Measurements from ENCODE around the gene ARFGEF3. TPM values are rescaled to one million over a fixed set of nuclear protein-coding genes. Genes with fewer than 3 reads are reported as not detected.
A peak's percentile ranks its signal among the peaks of the same experiment; 100 is the strongest.

Gene ARFGEF3
- total RNA-seq, 1 donor from 2014 or later: 1.9 TPM

DNA sequence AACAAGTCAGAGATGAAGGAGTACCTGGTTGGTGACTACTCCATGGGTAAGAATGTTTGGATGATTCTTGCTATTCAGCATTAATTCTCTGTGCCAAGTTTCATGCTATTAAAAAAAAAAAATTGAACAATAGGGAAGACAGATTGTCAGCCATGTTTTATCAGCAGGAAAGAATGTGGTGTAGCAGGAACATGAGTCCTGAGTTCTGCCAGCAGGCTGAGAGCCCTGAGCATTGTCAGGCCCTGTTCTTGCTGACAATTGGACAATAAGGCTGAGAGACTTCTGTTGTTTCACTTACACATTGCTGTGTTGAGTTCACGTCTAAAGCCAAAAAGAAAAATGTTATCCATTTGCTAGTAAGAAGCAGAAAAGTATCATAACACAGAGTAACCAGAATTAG lies 145.6 kb downstream of the ARFGEF3 start:
- Histone ChIP-seq H3K9ac (ENCODE audit: low read length) (no peak overlapping the region), H3K27me3 (ENCODE audit: insufficient read depth, low read length) (no peaks in the 10 kb centered on the region), H2AFZ (ENCODE audit: low read depth, low read length) (peak overlapping the region; percentile 39), H3K4me2 (ENCODE audit: low read length) (no peak overlapping the region), H3K36me3 (ENCODE audit: insufficient read depth, low read length) (no peaks in the 10 kb centered on the region), H3K9me3 (ENCODE audit: insufficient read depth, low read depth, low read length) (no peaks in the 10 kb centered on the region), H3K27ac (ENCODE audit: low read depth, low read length) (no peak overlapping the region), H3K4me3 (ENCODE audit: insufficient read depth, low read depth, low read length) (no peak overlapping the region), H4K20me1 (ENCODE audit: insufficient read depth, low read length) (no peaks in the 10 kb centered on the region), H3K4me1 (ENCODE audit: insufficient read depth, low read length) (no peaks in the 10 kb centered on the region), H3K79me2 (ENCODE audit: insufficient read depth, low read length) (no peaks in the 10 kb centered on the region)
- H3K27ac Mint-ChIP-seq (ENCODE audit: unreplicated experiment): no peak overlapping the region
- no peaks in the 10 kb centered on the region for H3K27me3 Mint-ChIP-seq (ENCODE audit: low read depth, unreplicated experiment)
- H3K4me3 Mint-ChIP-seq (ENCODE audit: unreplicated experiment): no peak overlapping the region
- H3K36me3 Mint-ChIP-seq (ENCODE audit: low read depth, unreplicated experiment): no peaks in the 10 kb centered on the region
- no peaks in the 10 kb centered on the region for H3K9me3 Mint-ChIP-seq (ENCODE audit: unreplicated experiment)
- H3K4me1 Mint-ChIP-seq (ENCODE audit: low read depth, unreplicated experiment): no peaks in the 10 kb centered on the region
- peak; percentile 16 for DNase-seq (ENCODE audit: low read depth)
- TF ChIP-seq, protein P1, sequence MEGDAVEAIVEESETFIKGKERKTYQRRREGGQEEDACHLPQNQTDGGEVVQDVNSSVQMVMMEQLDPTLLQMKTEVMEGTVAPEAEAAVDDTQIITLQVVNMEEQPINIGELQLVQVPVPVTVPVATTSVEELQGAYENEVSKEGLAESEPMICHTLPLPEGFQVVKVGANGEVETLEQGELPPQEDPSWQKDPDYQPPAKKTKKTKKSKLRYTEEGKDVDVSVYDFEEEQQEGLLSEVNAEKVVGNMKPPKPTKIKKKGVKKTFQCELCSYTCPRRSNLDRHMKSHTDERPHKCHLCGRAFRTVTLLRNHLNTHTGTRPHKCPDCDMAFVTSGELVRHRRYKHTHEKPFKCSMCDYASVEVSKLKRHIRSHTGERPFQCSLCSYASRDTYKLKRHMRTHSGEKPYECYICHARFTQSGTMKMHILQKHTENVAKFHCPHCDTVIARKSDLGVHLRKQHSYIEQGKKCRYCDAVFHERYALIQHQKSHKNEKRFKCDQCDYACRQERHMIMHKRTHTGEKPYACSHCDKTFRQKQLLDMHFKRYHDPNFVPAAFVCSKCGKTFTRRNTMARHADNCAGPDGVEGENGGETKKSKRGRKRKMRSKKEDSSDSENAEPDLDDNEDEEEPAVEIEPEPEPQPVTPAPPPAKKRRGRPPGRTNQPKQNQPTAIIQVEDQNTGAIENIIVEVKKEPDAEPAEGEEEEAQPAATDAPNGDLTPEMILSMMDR (IDR thresholded peaks at IDR 0.05; ENCODE audit: insufficient read depth, low read depth, low read length): no peak
- TF ChIP-seq EZH2 (IDR thresholded peaks at IDR 0.05; ENCODE audit: insufficient read depth, low read length): no peak
- no peak for FAIRE-seq

DNA sequence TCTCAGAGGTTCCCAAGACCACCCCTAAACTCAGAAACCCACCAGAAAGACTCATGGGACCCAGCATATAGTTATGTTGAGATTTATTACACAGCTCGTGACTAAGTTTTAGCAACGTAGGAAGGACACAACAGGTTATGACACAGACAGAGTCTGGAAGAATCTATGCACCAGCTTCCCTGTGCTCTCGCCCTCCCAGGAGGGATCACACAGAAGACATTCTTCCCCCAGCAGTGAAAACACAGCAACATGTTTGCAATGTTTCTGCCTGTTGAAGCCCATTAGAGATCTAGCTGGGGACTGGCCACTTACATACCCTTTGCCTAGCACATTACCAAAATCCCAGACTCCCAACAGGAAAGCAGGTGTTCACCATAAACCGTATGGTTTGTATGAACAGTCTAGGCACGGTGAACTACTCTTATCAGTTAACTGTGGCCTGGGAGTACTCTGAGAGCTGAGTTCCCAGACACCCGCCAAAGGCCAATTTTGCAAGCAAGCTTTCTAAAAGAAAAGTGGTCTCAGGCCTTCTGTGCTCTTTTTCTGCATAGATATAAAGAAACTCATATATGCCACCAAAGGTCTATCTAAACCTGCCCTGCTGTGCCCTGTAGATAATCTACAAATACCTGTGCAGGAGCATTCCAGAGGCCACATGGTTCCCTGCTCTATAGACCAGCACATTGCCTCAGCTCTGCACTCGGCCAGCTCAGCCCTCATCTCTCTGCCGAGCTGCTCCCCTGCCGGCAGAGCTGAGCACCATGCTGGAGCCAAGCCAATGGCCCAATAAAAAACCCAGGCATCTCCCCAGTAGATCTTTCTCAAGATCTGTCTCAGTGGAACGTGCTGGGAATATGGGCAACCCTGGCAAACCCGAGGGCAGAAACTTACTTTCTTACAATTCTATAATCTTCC lies 146.3 kb downstream of the ARFGEF3 start:
- H3K36me3 ChIP-seq (ENCODE audit: insufficient read depth, low read length): no peaks in the 10 kb centered on the region
- Mint-ChIP-seq H3K4me3 (ENCODE audit: unreplicated experiment) (no peak overlapping the region), H3K27ac (ENCODE audit: unreplicated experiment) (no peak overlapping the region), H3K4me1 (ENCODE audit: low read depth, unreplicated experiment) (no peaks in the 10 kb centered on the region), H3K36me3 (ENCODE audit: low read depth, unreplicated experiment) (no peaks in the 10 kb centered on the region), H3K9me3 (ENCODE audit: unreplicated experiment) (no peaks in the 10 kb centered on the region), H3K27me3 (ENCODE audit: low read depth, unreplicated experiment) (no peaks in the 10 kb centered on the region)
- no peaks in the 10 kb centered on the region for H3K4me1 ChIP-seq (ENCODE audit: insufficient read depth, low read length)
- no peak overlapping the region for H3K4me3 ChIP-seq (ENCODE audit: insufficient read depth, low read depth, low read length)
- no peak for DNase-seq (ENCODE audit: low read depth)
- peak overlapping the region; percentile 39 for H2AFZ ChIP-seq (ENCODE audit: low read depth, low read length)
- H3K9me3 ChIP-seq (ENCODE audit: insufficient read depth, low read depth, low read length): no peaks in the 10 kb centered on the region
- H3K79me2 ChIP-seq (ENCODE audit: insufficient read depth, low read length): no peaks in the 10 kb centered on the region
- no peak for FAIRE-seq
- no peak overlapping the region for H3K27ac ChIP-seq (ENCODE audit: low read depth, low read length)
- TF ChIP-seq EZH2 (IDR thresholded peaks at IDR 0.05; ENCODE audit: insufficient read depth, low read length): no peak
- TF ChIP-seq, protein P1 (IDR thresholded peaks at IDR 0.05; ENCODE audit: insufficient read depth, low read depth, low read length): peak; percentile 11
- no peak overlapping the region for H3K9ac ChIP-seq (ENCODE audit: low read length)
- no peak overlapping the region for H3K4me2 ChIP-seq (ENCODE audit: low read length)
- H4K20me1 ChIP-seq (ENCODE audit: insufficient read depth, low read length): no peaks in the 10 kb centered on the region
- H3K27me3 ChIP-seq (ENCODE audit: insufficient read depth, low read length): no peaks in the 10 kb centered on the region

DNA sequence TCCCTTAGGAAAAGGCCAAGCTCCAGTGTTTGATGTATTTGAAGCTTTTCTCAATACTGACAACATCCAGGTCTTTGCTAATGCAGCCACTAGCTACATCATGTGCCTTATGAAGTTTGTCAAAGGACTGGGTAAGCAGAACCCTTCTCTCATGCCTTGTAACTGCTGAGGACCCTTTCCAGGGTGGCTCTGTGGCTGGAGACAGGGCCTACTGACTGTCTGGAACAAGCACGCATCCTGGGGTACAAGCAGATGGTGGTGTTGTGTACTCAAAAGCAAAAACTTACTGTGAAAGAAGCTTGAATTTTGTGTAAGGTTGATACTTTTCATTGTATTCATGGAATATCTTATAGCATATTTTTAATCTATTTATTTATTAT lies 147.0 kb downstream of the ARFGEF3 start:
- H3K36me3 ChIP-seq (ENCODE audit: insufficient read depth, low read length): no peaks in the 10 kb centered on the region
- no peak overlapping the region for H2AFZ ChIP-seq (ENCODE audit: low read depth, low read length)
- DNase-seq (ENCODE audit: low read depth) (no peak), FAIRE-seq (no peak)
- no peak for TF ChIP-seq EZH2 (IDR thresholded peaks at IDR 0.05; ENCODE audit: insufficient read depth, low read length)
- TF ChIP-seq, protein P1 (IDR thresholded peaks at IDR 0.05; ENCODE audit: insufficient read depth, low read depth, low read length): no peak
- Mint-ChIP-seq H3K27me3 (ENCODE audit: low read depth, unreplicated experiment) (no peaks in the 10 kb centered on the region), H3K9me3 (ENCODE audit: unreplicated experiment) (no peaks in the 10 kb centered on the region), H3K27ac (ENCODE audit: unreplicated experiment) (no peak overlapping the region), H3K4me1 (ENCODE audit: low read depth, unreplicated experiment) (no peaks in the 10 kb centered on the region), H3K36me3 (ENCODE audit: low read depth, unreplicated experiment) (no peaks in the 10 kb centered on the region), H3K4me3 (ENCODE audit: unreplicated experiment) (no peak overlapping the region)
- H3K4me2 ChIP-seq (ENCODE audit: low read length): no peak overlapping the region
- H3K9me3 ChIP-seq (ENCODE audit: insufficient read depth, low read depth, low read length): no peaks in the 10 kb centered on the region
- no peaks in the 10 kb centered on the region for H3K4me1 ChIP-seq (ENCODE audit: insufficient read depth, low read length)
- H4K20me1 ChIP-seq (ENCODE audit: insufficient read depth, low read length): no peaks in the 10 kb centered on the region
- no peaks in the 10 kb centered on the region for H3K79me2 ChIP-seq (ENCODE audit: insufficient read depth, low read length)
- no peak overlapping the region for H3K9ac ChIP-seq (ENCODE audit: low read length)
- no peak overlapping the region for H3K4me3 ChIP-seq (ENCODE audit: insufficient read depth, low read depth, low read length)
- no peaks in the 10 kb centered on the region for H3K27me3 ChIP-seq (ENCODE audit: insufficient read depth, low read length)
- no peak overlapping the region for H3K27ac ChIP-seq (ENCODE audit: low read depth, low read length)

Measured in astrocyte (in vitro differentiated cells and primary cell).